ENCODE measurements around the gene MTIF3. TPM values are rescaled to one million over a fixed set of nuclear protein-coding genes. Genes with fewer than 3 reads are reported as not detected.

Gene MTIF3
- total RNA-seq, 1 experiment from 2014 or later: 31.6 TPM

DNA sequence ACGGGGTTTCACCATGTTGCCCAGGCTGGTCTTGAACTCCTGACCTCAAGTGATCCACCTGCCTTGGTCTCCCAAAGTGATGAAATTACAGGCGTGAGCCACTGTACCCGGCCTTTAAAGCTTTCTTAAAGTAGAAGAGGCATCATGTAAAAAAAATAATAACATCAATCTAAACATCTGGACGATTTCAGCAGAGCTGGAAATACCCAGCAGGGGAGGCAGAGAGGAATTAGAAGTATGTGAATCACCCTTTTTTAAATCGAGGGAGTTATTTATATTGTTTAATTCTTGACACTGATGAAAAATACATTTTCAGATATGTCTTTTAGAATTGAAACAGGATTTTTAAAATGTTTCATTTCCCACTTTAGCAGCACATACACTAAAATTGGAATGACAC lies 37.4 kb upstream of the MTIF3 start:
- no peaks in the 10 kb centered on the region for H3K79me2 ChIP-seq (ENCODE audit: insufficient read depth, low read length)
- H3K23ac ChIP-seq (ENCODE audit: insufficient read length, low read depth, low read length): no peak overlapping the region
- H4K91ac ChIP-seq (ENCODE audit: insufficient read length, low read depth, low read length): no peak overlapping the region
- peaks cover 6% of the 10 kb centered on the region; the same call in 1 of the 2 replicates for H3K4me1 ChIP-seq (ENCODE audit: insufficient read depth, low read length)
- TF ChIP-seq, protein P1, sequence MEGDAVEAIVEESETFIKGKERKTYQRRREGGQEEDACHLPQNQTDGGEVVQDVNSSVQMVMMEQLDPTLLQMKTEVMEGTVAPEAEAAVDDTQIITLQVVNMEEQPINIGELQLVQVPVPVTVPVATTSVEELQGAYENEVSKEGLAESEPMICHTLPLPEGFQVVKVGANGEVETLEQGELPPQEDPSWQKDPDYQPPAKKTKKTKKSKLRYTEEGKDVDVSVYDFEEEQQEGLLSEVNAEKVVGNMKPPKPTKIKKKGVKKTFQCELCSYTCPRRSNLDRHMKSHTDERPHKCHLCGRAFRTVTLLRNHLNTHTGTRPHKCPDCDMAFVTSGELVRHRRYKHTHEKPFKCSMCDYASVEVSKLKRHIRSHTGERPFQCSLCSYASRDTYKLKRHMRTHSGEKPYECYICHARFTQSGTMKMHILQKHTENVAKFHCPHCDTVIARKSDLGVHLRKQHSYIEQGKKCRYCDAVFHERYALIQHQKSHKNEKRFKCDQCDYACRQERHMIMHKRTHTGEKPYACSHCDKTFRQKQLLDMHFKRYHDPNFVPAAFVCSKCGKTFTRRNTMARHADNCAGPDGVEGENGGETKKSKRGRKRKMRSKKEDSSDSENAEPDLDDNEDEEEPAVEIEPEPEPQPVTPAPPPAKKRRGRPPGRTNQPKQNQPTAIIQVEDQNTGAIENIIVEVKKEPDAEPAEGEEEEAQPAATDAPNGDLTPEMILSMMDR (conservative IDR thresholded peaks at IDR 0.05): no peak
- no peak overlapping the region for H2BK12ac ChIP-seq (ENCODE audit: insufficient read length, low read depth, low read length)
- H3K4me2 ChIP-seq (ENCODE audit: insufficient read depth, insufficient read length, low read length): no peak overlapping the region
- H2BK20ac ChIP-seq (ENCODE audit: low read depth, low read length, poor library complexity, severe bottlenecking): no peak overlapping the region
- H4K8ac ChIP-seq (replicated peaks; ENCODE audit: insufficient read length, low read depth, low read length): no peak overlapping the region
- H3K79me1 ChIP-seq (ENCODE audit: insufficient read depth, low read depth, low read length, poor library complexity, severe bottlenecking): no peaks in the 10 kb centered on the region
- no peak overlapping the region for H3K56ac ChIP-seq (ENCODE audit: insufficient read length, low read depth, low read length)
- no peak overlapping the region for H3K27ac ChIP-seq (ENCODE audit: insufficient read length, low read depth, low read length)
- H4K5ac ChIP-seq (ENCODE audit: insufficient read length, low read depth, low read length): no peak overlapping the region
- H2AK5ac ChIP-seq (ENCODE audit: insufficient read length, low read length): no peak overlapping the region
- no peak overlapping the region for H3T11ph ChIP-seq (ENCODE audit: low read length)
- WGBS (ENCODE audit: extremely low coverage, insufficient read length, low lambda C conversion rate): no CpG with 5 or more reads among the region's 5 CpGs
- H2BK5ac ChIP-seq (ENCODE audit: insufficient read length, low read length): no peak overlapping the region
- H3K9me3 ChIP-seq (ENCODE audit: control insufficient read depth, low read depth, low read length): no peaks in the 10 kb centered on the region
- H3K23me2 ChIP-seq (ENCODE audit: insufficient read length, low read depth, low read length, poor library complexity, severe bottlenecking): no peaks in the 10 kb centered on the region
- Mint-ChIP-seq H3K27me3 (ENCODE audit: low read depth) (peaks cover 12% of the 10 kb centered on the region), H3K27ac (no peak overlapping the region), H3K36me3 (ENCODE audit: insufficient read depth in 1 of 3, low read depth in 3 of 3) (no peaks in the 10 kb centered on the region), H3K9me3 (no peaks in the 10 kb centered on the region; a peak in 1 of 5 replicates), H3K4me1 (peaks cover 9 to 16% of the 10 kb centered on the region in 2 experiments), H3K4me3 (no peak overlapping the region)
- no peak overlapping the region for H3K18ac ChIP-seq (ENCODE audit: insufficient read length, low read depth, low read length)
- H4K20me1 ChIP-seq (ENCODE audit: control insufficient read depth, insufficient read depth, insufficient read length): no peaks in the 10 kb centered on the region
- no peak overlapping the region for H3K9ac ChIP-seq (ENCODE audit: extremely low read depth, insufficient read length, low read length)
- no peak overlapping the region for H2BK15ac ChIP-seq (ENCODE audit: low read depth, low read length)
- no peaks in the 10 kb centered on the region for H3K27me3 ChIP-seq (ENCODE audit: insufficient read depth, low read length)
- DNase-seq: no peak
- H2BK120ac ChIP-seq (ENCODE audit: low read depth, low read length, poor library complexity, severe bottlenecking): no peak overlapping the region
- H2AFZ ChIP-seq (ENCODE audit: low read length): no peak overlapping the region
- no peak overlapping the region for H3K14ac ChIP-seq (ENCODE audit: insufficient read depth, low read length)
- no peak overlapping the region for H3K4ac ChIP-seq (ENCODE audit: low read depth, low read length)

All from H9 (cell line).